GM12878 (cell line): ENCODE results near the gene HAPLN2. TPM values are rescaled to one million over a fixed set of nuclear protein-coding genes. Genes with fewer than 3 reads are reported as not detected.

Experiments used
- ATAC-seq: fragments of 200-7000 bp; cut with Tn5 transposase; 3 replicates; pipeline ENCODE4 v1.9.1; 2020; ENCODE audit warnings: mild to moderate bottlenecking, moderate library complexity
- BruUV-seq: library from RNA; stranded (reverse); fragments of 400-500 nt; replicated peaks from 2 replicates; lab custom pipeline; 2021; lab: Mats Ljungman, UMichigan
- CTCF ChIA-PET: fragments of 300-600 bp; sonication (Branson Sonifier 250); formaldehyde crosslinking; extraction: SDS; loops from one replicate; lab custom pipeline; 2021; ENCODE audit warnings: inconsistent platforms; lab: Yijun Ruan, JAX
- POLR2A ChIA-PET: fragments of 350-600 bp; formaldehyde crosslinking; extraction: SDS; loops from one replicate; lab custom pipeline; 2021; ENCODE audit warnings: inconsistent platforms; lab: Charles Lee
- RAD21 ChIA-PET: fragments of 300-600 bp; sonication (Branson Sonifier 250); formaldehyde crosslinking; loops from one replicate; lab custom pipeline; 2023; ENCODE audit warnings: antibody characterized with exemption; ENCODE audit not compliant: unreplicated experiment; lab: Charles Lee
- SMC1A ChIA-PET: fragments of 300-600 bp; sonication (Branson Sonifier 250); formaldehyde crosslinking; loops from one replicate; lab custom pipeline; 2023; ENCODE audit not compliant: unreplicated experiment, uncharacterized antibody; lab: Charles Lee
- DNase-seq: peaks from one replicate; pipeline ENCODE4 v3.0.0-alpha.2; 2011; ENCODE audit warnings: low read depth, low spot score
- FAIRE-seq: peaks from 3 replicates; lab custom pipeline; 2011; peaks lifted over from hg19 to GRCh38; lab: Jason Lieb, UNC
- H2AFZ ChIP-seq: 2 replicates; pipeline ENCODE4 v1.6.0; 2011; ENCODE audit warnings: low read depth, low read length, control low read depth; ENCODE audit not compliant: control insufficient read depth
- H3K27ac ChIP-seq: 2 replicates; pipeline ENCODE4 v1.5.1; 2011; ENCODE audit warnings: control low read depth; ENCODE audit not compliant: control insufficient read depth, insufficient read depth
- H3K27me3 ChIP-seq, 2 experiments: replicated peaks in 1 of 2; 2 replicates each; pipeline versions ENCODE4 v1.6.0 to v1.6.1; 2011; ENCODE audit warnings: low read length in 1 of 2; ENCODE audit not compliant: control insufficient read depth in 2 of 2, insufficient read depth in 2 of 2
- H3K36me3 ChIP-seq, 2 experiments: 2 replicates each; pipeline ENCODE4 v1.5.1; 2011; ENCODE audit warnings: low read length in 1 of 2; ENCODE audit not compliant: control insufficient read depth in 2 of 2, insufficient read depth in 2 of 2
- H3K4me1 ChIP-seq: 2 replicates; pipeline ENCODE4 v1.6.1; 2011; ENCODE audit warnings: mild to moderate bottlenecking, low read length, moderate library complexity, mixed read lengths; ENCODE audit not compliant: control insufficient read depth, insufficient read depth
- H3K4me2 ChIP-seq: 2 replicates; pipeline ENCODE4 v1.6.0; 2011; ENCODE audit warnings: control low read depth; ENCODE audit not compliant: control insufficient read depth, insufficient read depth
- H3K4me3 ChIP-seq: fragments of 200-600 bp; sonication (generic); 2 replicates; pipeline ENCODE4 v1.5.1; 2016
- H3K79me2 ChIP-seq: 2 replicates; pipeline ENCODE4 v1.6.0; 2011; ENCODE audit warnings: low read length; ENCODE audit not compliant: control insufficient read depth, insufficient read depth
- H3K9ac ChIP-seq: 2 replicates; pipeline ENCODE4 v1.8.0; 2011; ENCODE audit warnings: low read length, control low read depth, mixed read lengths; ENCODE audit not compliant: control insufficient read depth, insufficient read depth
- H3K9me3 ChIP-seq: replicated peaks from 3 replicates; pipeline ENCODE4 v1.5.1; 2011; ENCODE audit warnings: mild to moderate bottlenecking, low read length; ENCODE audit not compliant: control insufficient read depth, insufficient read depth
- H4K20me1 ChIP-seq: 2 replicates; pipeline ENCODE4 v1.6.0; 2011; ENCODE audit not compliant: control insufficient read depth, insufficient read depth
- CREB1 ChIP-seq: IDR thresholded peaks from 2 replicates; pipeline ENCODE4 v1.6.1; 2012; ENCODE audit warnings: low read depth, mild to moderate bottlenecking, inconsistent platforms
- EGR1 ChIP-seq, 2 experiments: IDR thresholded peaks; 1 replicate in 1 of 2; 2 replicates in 1 of 2; pipeline ENCODE4 v1.6.1; 2011 to 2012; ENCODE audit warnings: low read depth in 2 of 2, low read length in 2 of 2, borderline replicate concordance in 1 of 2, mild to moderate bottlenecking in 1 of 2, moderate library complexity in 1 of 2
- HDAC2 ChIP-seq: fragments of 200-600 bp; sonication (generic); IDR thresholded peaks from 2 replicates; pipeline ENCODE4 v1.6.1; 2017
- HDAC6 ChIP-seq: fragments of 200-600 bp; sonication (generic); IDR thresholded peaks from one replicate; pipeline ENCODE4 v1.8.0; 2017; ENCODE audit warnings: antibody characterized with exemption; ENCODE audit not compliant: unreplicated experiment
- KDM1A ChIP-seq: fragments of 200-600 bp; sonication (generic); IDR thresholded peaks from 2 replicates; pipeline ENCODE4 v1.6.1; 2016; ENCODE audit warnings: borderline replicate concordance
- NR2C2 ChIP-seq: IDR thresholded peaks from 2 replicates; pipeline ENCODE4 v1.6.1; 2011; ENCODE audit warnings: borderline replicate concordance, low read depth; ENCODE audit not compliant: control insufficient read depth, insufficient read length
- POLR2A ChIP-seq: IDR thresholded peaks from 2 replicates; pipeline ENCODE4 v1.6.1; 2011; ENCODE audit warnings: low read depth, mild to moderate bottlenecking, low read length
- SIN3A ChIP-seq: IDR thresholded peaks from 2 replicates; pipeline ENCODE4 v1.6.1; 2012; ENCODE audit warnings: low read depth, low read length, improper control_type of control experiment
- SMAD1 ChIP-seq: fragments of 450-650 bp; IDR thresholded peaks from 2 replicates; pipeline ENCODE4 v1.6.1; 2018; ENCODE audit warnings: mild to moderate bottlenecking, low read depth; ENCODE audit not compliant: partially characterized antibody
- TARDBP ChIP-seq: IDR thresholded peaks from 2 replicates; pipeline ENCODE4 v1.6.1; 2016; ENCODE audit warnings: borderline replicate concordance
- TBL1XR1 ChIP-seq: IDR thresholded peaks from 2 replicates; pipeline ENCODE4 v1.6.1; 2012; ENCODE audit warnings: low read depth, low read length, improper control_type of control experiment
- TCF12 ChIP-seq: IDR thresholded peaks from 2 replicates; pipeline ENCODE4 v1.6.1; 2011; ENCODE audit warnings: low read depth, mild to moderate bottlenecking, low read length
- ZNF24 ChIP-seq: fragments of 450-650 bp; IDR thresholded peaks from 2 replicates; pipeline ENCODE4 v1.6.1; 2017; ENCODE audit warnings: antibody characterized with exemption, mild to moderate bottlenecking
- ZSCAN29 ChIP-seq: fragments of 450-650 bp; IDR thresholded peaks from 2 replicates; pipeline ENCODE4 v1.6.1; 2017; ENCODE audit warnings: mild to moderate bottlenecking, moderate library complexity
- WGBS: methylation state at CpG from one replicate; pipeline ENCODE4 v1.1.6; 2016; ENCODE audit warnings: low lambda C conversion rate; ENCODE audit not compliant: insufficient replicate concordance, insufficient coverage; ENCODE audit errors: missing lambda C conversion rate; 5-methylcytosine and 5-hydroxymethylcytosine counted together
- in situ Hi-C: fragments of 300-500 bp; cut with MboI; formaldehyde crosslinking; loops from 9 replicates; pipeline ENCODE4 v1.14.3; 2018; ENCODE audit warnings: mixed read lengths
- intact Hi-C: fragments of 100-400 bp; cut with micrococcal nuclease; formaldehyde crosslinking; loops from one replicate; pipeline ENCODE4 v1.14.2; 2022; ENCODE audit not compliant: unreplicated experiment
- polyA plus RNA-seq, 11 experiments: library from polyadenylated mRNA; depleted of rRNA in 4 of 11; unstranded in 6 of 11; stranded (reverse) in 5 of 11; fragments of >200 nt; fragmentation: Nextera tagmentation in 4 of 11; fragmentation: Illumina TruSeq in 1 of 11; extraction: Ambion mirVana in 4 of 11; extraction: Trizol in 1 of 11; gene quantifications; 1 replicate in 1 of 11; 2 replicates in 10 of 11; pipeline versions ENCODE4 v1.2.1 to v1.2.3, GENCODE V29; 2011 to 2016; ENCODE audit warnings: inconsistent platforms in 2 of 11, missing spikeins in 2 of 11, low read depth in 1 of 11
- total RNA-seq, 4 experiments: library from RNA; depleted of rRNA in 3 of 4; stranded (reverse); fragments of >200 nt in 3 of 4; fragmentation: Illumina TruSeq in 1 of 4; extraction: Trizol in 1 of 4; gene quantifications; 2 replicates each; pipeline versions ENCODE4 v1.2.1 to v1.2.3, GENCODE V29; 2013 to 2021
- TF ChIP-seq, protein P1 (sequence below): fragments of 450-650 bp; IDR thresholded peaks from 2 replicates; pipeline ENCODE4 v1.6.1; 2017; ENCODE audit warnings: mild to moderate bottlenecking, low read depth, inconsistent platforms; ENCODE audit not compliant: poor library complexity, severe bottlenecking
- TF ChIP-seq, protein P2 (sequence below): IDR thresholded peaks from 2 replicates; pipeline ENCODE4 v1.6.1; 2012; ENCODE audit warnings: improper control_type of control experiment, low read depth, low read length; ENCODE audit not compliant: insufficient replicate concordance
- TF ChIP-seq, protein P3 (sequence below): fragments of 450-650 bp; IDR thresholded peaks from 2 replicates; pipeline ENCODE4 v1.6.1; 2017; ENCODE audit warnings: mild to moderate bottlenecking

Gene HAPLN2
- total and polyA plus RNA-seq, 10 of the 15 experiments (the other 5 are each of a cell fraction or from before 2014, with no cell fraction given): 0.15 to 0.24 TPM; not detected in 8

DNA sequence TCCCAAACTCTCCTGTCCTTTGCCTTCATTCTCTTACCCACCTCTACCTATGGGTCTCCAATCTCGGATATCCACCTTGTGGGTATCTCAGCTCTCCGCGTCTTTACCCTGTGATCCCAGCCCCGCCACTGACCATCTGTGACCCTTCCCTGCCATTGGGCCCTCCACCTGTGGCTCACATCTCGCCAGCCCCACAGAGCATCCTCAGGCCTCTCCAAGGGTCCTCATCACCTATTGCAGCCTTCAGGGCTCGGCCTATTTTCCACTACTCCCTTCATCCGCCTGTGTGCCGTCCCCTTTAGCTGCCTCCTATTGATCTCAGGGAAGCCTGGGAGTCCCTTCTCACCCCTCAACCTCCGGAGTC, 33.8 kb downstream of the HAPLN2 start:
- ChIA-PET POLR2A (no interaction called here), CTCF (interaction anchor here (3.3 kb wide), 1 partner anchor 26 kb away, joined by 17 read pairs; no protein-coding TSS in a partner anchor), RAD21 (no interaction called here), SMC1A (interaction anchor here (0.7 kb wide), 1 partner anchor 10 kb away, joined by 3 read pairs; no protein-coding TSS in a partner anchor)
- peaks cover 8% of the 10 kb centered on the region; the same call in 1 of the 2 replicates for H4K20me1 ChIP-seq
- H3K4me1 ChIP-seq: peaks cover 15% of the 10 kb centered on the region
- no peak overlapping the region for H2AFZ ChIP-seq
- no TSS peak for BruUV-seq
- no peaks in the 10 kb centered on the region for H3K36me3 ChIP-seq
- H3K27me3 ChIP-seq: 0 out of 4 replicates have a peak, but pooled peaks cover 0 to 2% of the 10 kb centered on the region in 2 experiments
- intact Hi-C loops (no loop called here), in situ Hi-C loops (no loop called here)
- H3K79me2 ChIP-seq: peaks cover 2% of the 10 kb centered on the region; the same call in 1 of the 2 replicates
- no peak overlapping the region for H3K9ac ChIP-seq
- no peaks in the 10 kb centered on the region for H3K9me3 ChIP-seq
- H3K27ac ChIP-seq: no peak overlapping the region
- DNase-seq: no peak
- TF ChIP-seq HDAC2 (no peak), NR2C2 (no peak), TBL1XR1 (no peak), TCF12 (no peak), SIN3A (no peak), SMAD1 (no peak), TARDBP (no peak), EGR1 (IDR thresholded peaks at IDR 0.05; ENCODE audit: borderline replicate concordance in 1 of 2, low read depth in 2 of 2, low read length in 2 of 2) (no peak), ZSCAN29 (no peak), HDAC6 (no peak), CREB1 (no peak), KDM1A (no peak), ZNF24 (no peak), POLR2A (no peak)
- TF ChIP-seq, protein P1, sequence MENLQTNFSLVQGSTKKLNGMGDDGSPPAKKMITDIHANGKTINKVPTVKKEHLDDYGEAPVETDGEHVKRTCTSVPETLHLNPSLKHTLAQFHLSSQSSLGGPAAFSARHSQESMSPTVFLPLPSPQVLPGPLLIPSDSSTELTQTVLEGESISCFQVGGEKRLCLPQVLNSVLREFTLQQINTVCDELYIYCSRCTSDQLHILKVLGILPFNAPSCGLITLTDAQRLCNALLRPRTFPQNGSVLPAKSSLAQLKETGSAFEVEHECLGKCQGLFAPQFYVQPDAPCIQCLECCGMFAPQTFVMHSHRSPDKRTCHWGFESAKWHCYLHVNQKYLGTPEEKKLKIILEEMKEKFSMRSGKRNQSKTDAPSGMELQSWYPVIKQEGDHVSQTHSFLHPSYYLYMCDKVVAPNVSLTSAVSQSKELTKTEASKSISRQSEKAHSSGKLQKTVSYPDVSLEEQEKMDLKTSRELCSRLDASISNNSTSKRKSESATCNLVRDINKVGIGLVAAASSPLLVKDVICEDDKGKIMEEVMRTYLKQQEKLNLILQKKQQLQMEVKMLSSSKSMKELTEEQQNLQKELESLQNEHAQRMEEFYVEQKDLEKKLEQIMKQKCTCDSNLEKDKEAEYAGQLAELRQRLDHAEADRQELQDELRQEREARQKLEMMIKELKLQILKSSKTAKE: no peak
- TF ChIP-seq, protein P2, sequence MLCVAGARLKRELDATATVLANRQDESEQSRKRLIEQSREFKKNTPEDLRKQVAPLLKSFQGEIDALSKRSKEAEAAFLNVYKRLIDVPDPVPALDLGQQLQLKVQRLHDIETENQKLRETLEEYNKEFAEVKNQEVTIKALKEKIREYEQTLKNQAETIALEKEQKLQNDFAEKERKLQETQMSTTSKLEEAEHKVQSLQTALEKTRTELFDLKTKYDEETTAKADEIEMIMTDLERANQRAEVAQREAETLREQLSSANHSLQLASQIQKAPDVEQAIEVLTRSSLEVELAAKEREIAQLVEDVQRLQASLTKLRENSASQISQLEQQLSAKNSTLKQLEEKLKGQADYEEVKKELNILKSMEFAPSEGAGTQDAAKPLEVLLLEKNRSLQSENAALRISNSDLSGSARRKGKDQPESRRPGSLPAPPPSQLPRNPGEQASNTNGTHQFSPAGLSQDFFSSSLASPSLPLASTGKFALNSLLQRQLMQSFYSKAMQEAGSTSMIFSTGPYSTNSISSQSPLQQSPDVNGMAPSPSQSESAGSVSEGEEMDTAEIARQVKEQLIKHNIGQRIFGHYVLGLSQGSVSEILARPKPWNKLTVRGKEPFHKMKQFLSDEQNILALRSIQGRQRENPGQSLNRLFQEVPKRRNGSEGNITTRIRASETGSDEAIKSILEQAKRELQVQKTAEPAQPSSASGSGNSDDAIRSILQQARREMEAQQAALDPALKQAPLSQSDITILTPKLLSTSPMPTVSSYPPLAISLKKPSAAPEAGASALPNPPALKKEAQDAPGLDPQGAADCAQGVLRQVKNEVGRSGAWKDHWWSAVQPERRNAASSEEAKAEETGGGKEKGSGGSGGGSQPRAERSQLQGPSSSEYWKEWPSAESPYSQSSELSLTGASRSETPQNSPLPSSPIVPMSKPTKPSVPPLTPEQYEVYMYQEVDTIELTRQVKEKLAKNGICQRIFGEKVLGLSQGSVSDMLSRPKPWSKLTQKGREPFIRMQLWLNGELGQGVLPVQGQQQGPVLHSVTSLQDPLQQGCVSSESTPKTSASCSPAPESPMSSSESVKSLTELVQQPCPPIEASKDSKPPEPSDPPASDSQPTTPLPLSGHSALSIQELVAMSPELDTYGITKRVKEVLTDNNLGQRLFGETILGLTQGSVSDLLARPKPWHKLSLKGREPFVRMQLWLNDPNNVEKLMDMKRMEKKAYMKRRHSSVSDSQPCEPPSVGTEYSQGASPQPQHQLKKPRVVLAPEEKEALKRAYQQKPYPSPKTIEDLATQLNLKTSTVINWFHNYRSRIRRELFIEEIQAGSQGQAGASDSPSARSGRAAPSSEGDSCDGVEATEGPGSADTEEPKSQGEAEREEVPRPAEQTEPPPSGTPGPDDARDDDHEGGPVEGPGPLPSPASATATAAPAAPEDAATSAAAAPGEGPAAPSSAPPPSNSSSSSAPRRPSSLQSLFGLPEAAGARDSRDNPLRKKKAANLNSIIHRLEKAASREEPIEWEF: no peak
- TF ChIP-seq, protein P3, sequence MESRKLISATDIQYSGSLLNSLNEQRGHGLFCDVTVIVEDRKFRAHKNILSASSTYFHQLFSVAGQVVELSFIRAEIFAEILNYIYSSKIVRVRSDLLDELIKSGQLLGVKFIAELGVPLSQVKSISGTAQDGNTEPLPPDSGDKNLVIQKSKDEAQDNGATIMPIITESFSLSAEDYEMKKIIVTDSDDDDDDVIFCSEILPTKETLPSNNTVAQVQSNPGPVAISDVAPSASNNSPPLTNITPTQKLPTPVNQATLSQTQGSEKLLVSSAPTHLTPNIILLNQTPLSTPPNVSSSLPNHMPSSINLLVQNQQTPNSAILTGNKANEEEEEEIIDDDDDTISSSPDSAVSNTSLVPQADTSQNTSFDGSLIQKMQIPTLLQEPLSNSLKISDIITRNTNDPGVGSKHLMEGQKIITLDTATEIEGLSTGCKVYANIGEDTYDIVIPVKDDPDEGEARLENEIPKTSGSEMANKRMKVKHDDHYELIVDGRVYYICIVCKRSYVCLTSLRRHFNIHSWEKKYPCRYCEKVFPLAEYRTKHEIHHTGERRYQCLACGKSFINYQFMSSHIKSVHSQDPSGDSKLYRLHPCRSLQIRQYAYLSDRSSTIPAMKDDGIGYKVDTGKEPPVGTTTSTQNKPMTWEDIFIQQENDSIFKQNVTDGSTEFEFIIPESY: no peak
- WGBS: 88% methylated on average over 9 of the region's 9 CpGs
- no peak for ATAC-seq
- H3K4me3 ChIP-seq: no peak overlapping the region
- FAIRE-seq: no peak
- no peak overlapping the region for H3K4me2 ChIP-seq
